ENCODE results near the gene EML5. TPM values are rescaled to one million over a fixed set of nuclear protein-coding genes. Genes with fewer than 3 reads are reported as not detected.

The EML5 gene
- total and polyA plus RNA-seq, 2 donors (not counting 3 experiments of a cell fraction or from before 2014, with no cell fraction given): not detected

- DNase-seq (ENCODE audit: low read depth, low spot score) (no peak), FAIRE-seq (no peak)
- dilution Hi-C loops (cut with MboI; ENCODE audit: extremely low pct_ligation_motif_present, low sequenced_read_pairs): no loop called here
- no peak for TF ChIP-seq GATA2 (IDR thresholded peaks at IDR 0.05; ENCODE audit: insufficient read depth, insufficient read length, low read depth, low read length)
- no peak for TF ChIP-seq POLR2A (IDR thresholded peaks at IDR 0.05; ENCODE audit: low read depth, low read length)
- TF ChIP-seq MYC (IDR thresholded peaks at IDR 0.05; ENCODE audit: low read depth, low read length): no peak
- TF ChIP-seq MAX (IDR thresholded peaks at IDR 0.05; ENCODE audit: insufficient read depth, insufficient read length): no peak
- TF ChIP-seq CTCF (IDR thresholded peaks at IDR 0.05; ENCODE audit: extremely low read depth in 1 of 2, insufficient read depth in 1 of 2, low read depth in 1 of 2, low read length in 2 of 2): no peak
- TF ChIP-seq POLR2AphosphoS5 (IDR thresholded peaks at IDR 0.05; ENCODE audit: insufficient read depth, low read depth, low read length): no peak
- TF ChIP-seq JUN (IDR thresholded peaks at IDR 0.05; ENCODE audit: borderline replicate concordance, insufficient read depth, insufficient read length, low read depth): no peak
- no peak for TF ChIP-seq FOS (IDR thresholded peaks at IDR 0.05; ENCODE audit: borderline replicate concordance, insufficient read depth, low read length)
- TF ChIP-seq EZH2 (IDR thresholded peaks at IDR 0.05; ENCODE audit: borderline replicate concordance, low read depth, low read length, severe bottlenecking): no peak
- no peaks in the 10 kb centered on the region for H3K36me3 ChIP-seq (ENCODE audit: control insufficient read depth in 2 of 2, extremely low read depth in 1 of 2, insufficient read depth in 2 of 2, low read length in 2 of 2)
- no peaks in the 10 kb centered on the region for H3K9me3 ChIP-seq (replicated peaks; ENCODE audit: control insufficient read depth, insufficient read depth, low read length)
- H4K20me1 ChIP-seq (replicated peaks; ENCODE audit: control insufficient read depth, extremely low read depth, insufficient read depth, low read length): no peaks in the 10 kb centered on the region
- H2AFZ ChIP-seq (ENCODE audit: low read depth, low read length): no peak overlapping the region
- CTCF ChIA-PET: no interaction called here
- H3K4me2 ChIP-seq (ENCODE audit: insufficient read depth, low read length): no peak overlapping the region
- no peaks in the 10 kb centered on the region for H3K79me2 ChIP-seq (ENCODE audit: control insufficient read depth, insufficient read depth, low read length)
- H3K27ac ChIP-seq (ENCODE audit: insufficient read depth, low read depth, low read length): no peak overlapping the region
- H3K9me1 ChIP-seq (replicated peaks; ENCODE audit: control insufficient read depth, extremely low read depth, insufficient read depth, low read length): no peaks in the 10 kb centered on the region
- POLR2A ChIA-PET: no interaction called here
- no peak overlapping the region for H3K4me3 ChIP-seq (replicated peaks in 1 of 3; ENCODE audit: insufficient read depth in 1 of 3, low read depth in 1 of 3, low read length in 3 of 3)
- H3K4me1 ChIP-seq (ENCODE audit: control insufficient read depth, extremely low read depth, insufficient read depth, low read length): peaks cover 27% of the 10 kb centered on the region
- no TSS peak for BruUV-seq (replicated peaks)
- H3K9ac ChIP-seq (replicated peaks; ENCODE audit: extremely low read depth, insufficient read depth, low read length): no peak overlapping the region
- H3K27me3 ChIP-seq (ENCODE audit: control insufficient read depth in 2 of 2, insufficient read depth in 2 of 2, low read length in 2 of 2): no peaks in the 10 kb centered on the region
- intact Hi-C loops (cut with micrococcal nuclease): no loop called here
These were observed 175.3 kb downstream of the EML5 start for GRCh38 chr14:88617479-88617878.

Measured in endothelial cell of umbilical vein (primary cell).